ENCODE measurements around the gene MSL3B.
"Not testable (repeated sequence)": the region's sequence is repeated elsewhere in the genome, so short reads cannot be mapped to it uniquely, and the experiment has no call there.

MSL3B gene

GRCh38 chr2:233901367-233901766 lies 33.2 kb upstream of the MSL3B start:
- Histone ChIP-seq H3K27me3 (ENCODE audit: insufficient read depth, poor library complexity, severe bottlenecking) (peaks cover 2% of the 10 kb centered on the region), H3K27ac (replicated peaks) (no peak overlapping the region), H3K4me3 (replicated peaks; ENCODE audit: insufficient read depth, low read length) (no peak overlapping the region)
- no peak for TF ChIP-seq CTCF (IDR thresholded peaks at IDR 0.05; ENCODE audit: insufficient read depth, low read length)
- no peak for TF ChIP-seq REST (IDR thresholded peaks at IDR 0.05; ENCODE audit: insufficient replicate concordance, low read depth)
- TF ChIP-seq SPI1 (IDR thresholded peaks at IDR 0.05; ENCODE audit: borderline replicate concordance, low read depth) = no peak
- TF ChIP-seq GABPA (IDR thresholded peaks at IDR 0.05; ENCODE audit: low read depth) = no peak
- TF ChIP-seq POLR2AphosphoS5 (IDR thresholded peaks at IDR 0.05; ENCODE audit: low read depth) = no peak
- DNase-seq (ENCODE audit: low read depth in 1 of 2, low spot score in 1 of 2) = no peak

DNA sequence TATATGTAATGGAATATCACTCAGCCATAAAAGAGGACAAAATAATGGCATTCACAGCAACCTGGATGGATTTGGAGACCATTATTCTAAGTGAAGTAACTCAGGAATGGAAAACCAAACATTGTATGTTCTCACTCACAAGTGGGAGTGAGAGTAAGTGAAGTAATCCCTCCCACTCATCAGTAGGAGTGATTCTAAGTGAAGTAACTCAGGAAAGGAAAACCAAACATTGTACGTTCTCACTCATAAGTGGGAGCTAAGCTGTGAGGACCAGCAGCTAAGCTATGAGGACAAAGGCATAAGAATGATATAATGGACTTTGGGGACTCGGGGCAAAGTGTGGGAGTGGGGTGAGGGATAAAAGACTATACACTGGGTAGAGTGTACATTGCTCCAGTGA lies 28.1 kb upstream of the MSL3B start:
- H3K27ac ChIP-seq (replicated peaks); H3K27me3 ChIP-seq (ENCODE audit: insufficient read depth, poor library complexity, severe bottlenecking); DNase-seq (ENCODE audit: low read depth in 1 of 2, low spot score in 1 of 2); H3K4me3 ChIP-seq (replicated peaks; ENCODE audit: insufficient read depth, low read length): not testable (repeated sequence)

DNA sequence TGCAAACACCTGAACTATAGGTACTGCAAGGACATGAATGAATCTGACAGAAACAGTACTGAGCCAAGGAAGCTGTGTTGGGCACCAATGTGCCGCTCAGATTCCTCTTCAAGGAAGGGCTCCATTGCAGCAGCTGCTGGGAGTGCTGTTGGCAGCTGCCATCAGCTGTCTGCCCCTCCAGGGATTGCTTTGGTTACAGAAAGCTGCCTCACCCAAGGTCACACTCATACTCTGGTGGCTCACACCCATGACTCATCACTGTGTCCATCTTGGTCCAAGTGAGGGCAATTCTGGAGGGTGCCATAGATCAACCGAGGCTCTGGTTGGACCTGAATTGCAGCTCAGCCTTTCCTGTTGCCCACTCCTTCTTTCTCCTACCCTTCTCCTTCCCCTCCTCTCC lies 24.6 kb upstream of the MSL3B start:
- TF ChIP-seq SPI1 (IDR thresholded peaks at IDR 0.05; ENCODE audit: borderline replicate concordance, low read depth) (no peak), GABPA (IDR thresholded peaks at IDR 0.05; ENCODE audit: low read depth) (no peak), CTCF (IDR thresholded peaks at IDR 0.05; ENCODE audit: insufficient read depth, low read length) (no peak)
- no peak for DNase-seq (ENCODE audit: low read depth in 1 of 2, low spot score in 1 of 2)
- Histone ChIP-seq H3K27me3 (ENCODE audit: insufficient read depth, poor library complexity, severe bottlenecking) (peaks cover 4% of the 10 kb centered on the region), H3K27ac (replicated peaks) (no peak overlapping the region), H3K4me3 (replicated peaks; ENCODE audit: insufficient read depth, low read length) (no peak overlapping the region)

DNA sequence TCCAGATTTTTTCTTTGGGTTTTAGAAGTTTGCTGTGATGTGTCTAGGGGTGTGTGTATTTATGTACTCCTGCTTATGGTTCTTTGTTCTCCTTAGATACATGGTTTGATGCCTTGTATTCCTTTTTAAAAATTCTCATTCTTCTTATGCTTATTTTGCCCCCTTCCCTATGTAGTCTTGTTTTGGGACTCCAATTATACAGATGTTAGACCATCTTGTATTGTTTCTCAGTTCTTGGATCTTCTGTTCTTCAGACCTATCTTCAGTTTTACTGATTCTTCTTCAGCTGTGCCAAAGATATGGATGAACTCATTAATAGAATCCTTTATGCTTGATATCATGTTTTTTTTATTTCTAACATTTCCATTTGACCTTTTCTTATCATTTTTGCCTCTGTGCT lies 14.2 kb upstream of the MSL3B start:
- no peak for DNase-seq (ENCODE audit: low read depth in 1 of 2, low spot score in 1 of 2)
- no peak overlapping the region for H3K4me3 ChIP-seq (replicated peaks; ENCODE audit: insufficient read depth, low read length)
- no peaks in the 10 kb centered on the region for H3K27me3 ChIP-seq (ENCODE audit: insufficient read depth, poor library complexity, severe bottlenecking)
- no peak overlapping the region for H3K27ac ChIP-seq (replicated peaks)
- TF ChIP-seq REST (IDR thresholded peaks at IDR 0.05; ENCODE audit: insufficient replicate concordance, low read depth) (no peak), SPI1 (IDR thresholded peaks at IDR 0.05; ENCODE audit: borderline replicate concordance, low read depth) (no peak), CTCF (IDR thresholded peaks at IDR 0.05; ENCODE audit: insufficient read depth, low read length) (no peak), POLR2AphosphoS5 (IDR thresholded peaks at IDR 0.05; ENCODE audit: low read depth) (no peak), GABPA (IDR thresholded peaks at IDR 0.05; ENCODE audit: low read depth) (no peak)
